Right ventricle myocardium inferior (tissue), 1 donor: ENCODE measurements around the gene PRRT2. TPM values are rescaled to one million over a fixed set of nuclear protein-coding genes. Genes with fewer than 3 reads are reported as not detected.
"Not testable (repeated sequence)": the region's sequence is repeated elsewhere in the genome, so short reads cannot be mapped to it uniquely, and the experiment has no call there.

Source experiments
- ATAC-seq: fragments of 200-7000 bp; cut with Tn5 transposase; one replicate; pipeline ENCODE4 v1.9.1; 2020; ENCODE audit warnings: mild to moderate bottlenecking, moderate library complexity
- DNase-seq: peaks from one replicate; pipeline ENCODE4 v3.0.0; 2021; ENCODE audit errors: missing footprints
- intact Hi-C: fragments of 100-400 bp; cut with DNase I; formaldehyde crosslinking; loops from one replicate; pipeline ENCODE4 v1.11.0; 2022
- total RNA-seq: library from RNA; stranded (reverse); fragmentation: NEBNext Ultra II Directional; extraction: Animal tissue kit (Norgen Biotek cat#: 25700); gene quantifications from one replicate; pipeline ENCODE4 v1.2.1, GENCODE V29; 2021
- donor health status: DM: no; HTN: yes; CAD: no; lungs with severe emphysema.

PRRT2 gene
- total RNA-seq, 1 donor from 2014 or later: 3.2 TPM

DNA sequence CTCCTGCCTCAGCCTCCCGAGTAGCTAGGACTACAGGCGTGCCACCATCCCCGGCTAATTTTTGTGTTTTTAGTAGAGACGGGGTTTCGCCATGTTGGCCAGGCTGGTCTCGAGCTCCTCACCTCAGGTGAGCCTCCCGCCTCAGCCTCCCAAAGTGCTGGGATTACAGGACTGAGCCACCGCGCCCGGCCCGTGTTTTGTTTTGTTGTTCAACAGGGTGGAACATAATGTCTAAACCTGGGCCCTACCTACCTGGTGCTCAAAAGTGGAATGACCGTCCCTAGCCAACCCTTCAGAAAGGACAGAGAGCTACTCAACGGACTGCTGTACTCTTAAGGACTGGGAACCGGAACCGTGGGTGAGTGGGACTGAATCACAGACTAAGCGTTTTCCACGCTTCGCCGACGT is 22.2 kb upstream of the PRRT2 start:
- DNase-seq: no peak
- ATAC-seq: no peak
- intact Hi-C loops: loop anchor here (1.0 to 2.0 kb wide), 2 partner anchors 15 to 74 kb away; partner anchors contain the start of gene CDIPT

- DNase-seq (peak; percentile 100), ATAC-seq (peak; percentile 99)
- intact Hi-C loops: loop anchor here (1.0 to 2.0 kb wide), 2 partner anchors 14 to 73 kb away; partner anchors contain the start of gene CDIPT
Measured at GRCh38 chr16:29790183-29790948, 21.6 kb upstream of the PRRT2 start, which contains the start of gene KIF22. TSS of gene KIF22 (plus strand) at chr16:29790751. CDS start at chr16:29790760, 9 bp downstream.

DNA sequence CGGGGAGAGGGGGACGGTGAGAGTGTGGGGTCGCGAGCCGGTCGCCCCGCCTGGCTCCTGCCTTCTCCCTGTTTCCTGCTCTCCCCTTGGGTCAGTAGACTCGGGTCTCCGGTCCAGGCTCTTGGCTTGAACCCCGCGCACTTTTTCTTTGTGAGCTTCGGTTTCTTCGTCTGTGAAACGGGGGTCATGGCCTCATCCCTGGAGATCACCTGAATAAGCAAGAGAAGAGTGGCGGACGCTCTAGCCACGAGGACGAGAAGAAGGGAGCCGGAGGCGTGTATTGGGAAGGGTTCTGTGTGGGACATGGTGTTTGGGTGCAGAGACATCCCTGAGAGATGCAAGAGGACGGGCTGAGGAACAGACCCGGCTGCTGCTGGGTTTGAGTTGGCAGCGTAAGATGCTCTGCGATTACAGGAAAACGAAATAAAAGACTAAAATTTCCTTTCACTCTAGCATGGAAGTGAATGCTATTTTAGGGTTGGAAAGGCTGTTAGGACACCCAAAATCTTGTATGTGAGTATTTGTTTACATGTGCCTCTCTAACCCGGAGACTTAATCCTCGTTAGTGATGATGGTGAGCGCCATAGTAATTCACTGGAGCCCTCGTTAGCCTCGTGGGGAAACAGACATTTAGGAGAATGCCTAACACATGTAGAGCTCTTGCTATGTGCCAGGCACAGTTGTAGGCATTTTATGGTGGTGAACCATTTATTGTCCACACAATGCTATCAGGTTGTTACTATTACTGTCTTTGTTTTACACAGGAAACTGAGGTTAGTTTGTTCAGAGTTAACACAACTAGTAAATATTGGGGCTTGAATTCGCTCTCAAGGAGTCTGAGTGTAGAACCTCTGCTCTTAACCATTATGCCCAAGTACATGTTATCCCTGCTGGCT is 20.8 kb upstream of the PRRT2 start:
- ATAC-seq: no peak
- intact Hi-C loops: loop anchor here (1.0 to 2.0 kb wide), 2 partner anchors 14 to 72 kb away; partner anchors contain the start of gene CDIPT

DNA sequence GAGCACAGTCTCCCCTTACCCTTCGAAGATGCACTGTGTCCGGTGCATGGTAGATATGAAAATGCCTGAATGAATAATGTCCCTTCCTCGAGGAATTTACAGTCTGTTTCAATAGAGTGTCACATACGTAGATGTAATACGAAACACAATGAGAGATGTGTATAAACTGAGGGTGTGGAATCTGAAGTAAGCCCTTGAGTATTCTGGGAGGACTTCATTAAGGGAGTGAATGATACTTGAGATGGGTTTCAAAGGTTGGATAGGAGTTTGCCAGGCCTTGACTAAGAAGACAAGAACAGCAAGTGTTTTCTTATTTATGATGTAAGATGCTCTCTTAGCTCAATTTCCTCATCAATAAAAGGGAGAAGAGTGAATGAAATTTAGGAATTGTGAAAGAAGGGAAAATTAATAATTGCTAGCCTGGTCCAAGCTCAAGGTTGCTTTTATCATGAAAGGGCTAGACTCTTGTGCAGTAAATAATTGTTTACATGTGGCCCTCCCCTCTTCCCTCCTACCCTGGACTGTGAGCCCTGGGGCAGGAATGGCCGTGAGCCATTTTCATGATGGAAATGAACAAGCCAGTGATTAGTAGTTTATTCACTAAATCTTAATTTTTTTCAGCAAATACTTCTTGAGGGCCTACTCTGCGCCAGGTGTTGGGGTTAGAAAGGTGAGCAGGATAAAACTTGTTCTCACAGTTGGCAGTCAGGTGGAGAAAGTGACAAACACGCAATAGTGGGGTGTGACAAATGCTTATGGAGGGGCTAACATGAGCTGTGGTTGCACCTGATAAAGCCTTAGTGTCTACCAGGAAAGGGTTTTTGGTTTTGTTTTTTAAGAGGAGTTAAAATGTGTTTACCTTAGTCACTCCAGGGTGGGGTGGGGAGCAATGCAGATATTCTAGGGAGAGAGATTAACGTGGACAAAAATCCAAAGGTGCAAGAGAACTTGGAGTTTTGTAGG is 19.9 kb upstream of the PRRT2 start:
- no peak for DNase-seq
- intact Hi-C loops: loop anchor here (2.0 kb wide), 1 partner anchor 13 kb away; no protein-coding TSS in a partner anchor
- ATAC-seq: no peak

More for the DNA sequence above, 20.8 kb upstream of the PRRT2 start:
- DNase-seq: no peak

DNA sequence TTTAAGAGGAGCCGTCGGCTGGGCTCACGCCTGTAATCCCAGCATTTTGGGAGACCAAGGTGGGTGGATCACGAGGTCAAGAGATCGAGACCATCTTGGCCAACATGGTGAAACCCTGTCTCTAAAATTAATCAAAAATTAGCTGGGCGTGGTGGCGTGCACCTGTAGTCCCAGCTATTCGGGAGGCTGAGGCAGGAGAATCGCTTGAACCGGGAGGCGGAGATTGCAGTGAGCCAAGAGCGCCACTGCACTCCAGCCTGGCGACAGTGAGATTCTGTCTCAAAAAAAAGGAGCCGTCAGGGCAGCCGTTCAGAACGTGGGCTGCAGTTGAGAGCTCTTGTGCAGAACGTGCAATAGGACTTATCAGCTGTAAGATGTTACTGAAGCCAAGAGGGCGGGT is 18.8 kb upstream of the PRRT2 start:
- intact Hi-C loops, DNase-seq, ATAC-seq: not testable (repeated sequence)

GRCh38 chr16:29794231-29794710 is 17.7 kb upstream of the PRRT2 start:
- ATAC-seq: no peak
- no peak for DNase-seq
- intact Hi-C loops: no loop called here

DNA sequence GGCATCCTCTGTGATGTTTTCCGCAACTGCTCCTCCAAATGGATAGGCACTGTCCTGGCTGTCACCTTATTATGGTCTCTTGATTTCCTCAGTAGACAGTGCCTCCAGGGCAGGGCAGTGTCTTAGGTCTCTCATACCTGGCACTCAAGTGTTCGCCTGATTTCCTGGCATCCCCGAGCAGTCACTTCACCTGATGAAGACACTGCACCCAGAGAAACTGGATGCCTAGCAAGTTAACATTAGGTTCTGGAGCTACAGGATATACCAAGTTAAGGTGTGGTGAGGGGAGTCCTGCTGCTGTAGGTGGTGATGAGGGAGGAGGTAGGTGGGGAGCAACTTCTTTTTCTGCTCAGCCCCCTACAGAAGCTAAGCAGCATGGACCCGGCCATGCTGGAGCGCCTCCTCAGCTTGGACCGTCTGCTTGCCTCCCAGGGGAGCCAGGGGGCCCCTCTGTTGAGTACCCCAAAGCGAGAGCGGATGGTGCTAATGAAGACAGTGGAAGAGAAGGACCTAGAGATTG is 9.5 kb upstream of the PRRT2 start:
- intact Hi-C loops: loop anchor here (10.0 kb wide), 1 partner anchor 1092 kb away; the partner anchor contains the start of genes BCL7C and CTF1
- no peak for ATAC-seq
- DNase-seq: no peak

DNA sequence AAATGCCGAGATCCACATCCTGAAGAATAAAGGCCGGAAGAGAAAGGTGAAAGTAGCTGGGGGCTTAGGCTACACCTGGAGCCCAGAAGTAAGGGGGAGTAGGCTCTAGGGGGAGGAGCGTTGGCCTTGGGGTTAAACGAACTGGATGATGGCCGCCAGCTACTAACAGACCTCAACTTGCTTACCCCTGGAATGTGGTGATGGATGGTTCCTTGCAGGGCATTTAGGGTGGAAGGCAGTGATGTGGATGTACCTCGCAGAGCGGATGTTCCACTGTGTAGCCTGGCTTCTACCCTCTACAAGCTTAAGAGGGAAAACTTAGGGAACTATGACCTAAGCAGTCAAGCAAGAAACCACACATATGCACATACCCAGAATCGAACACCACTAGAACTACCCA is 8.0 kb upstream of the PRRT2 start:
- intact Hi-C loops: loop anchor here (2.0 to 10.0 kb wide), 2 partner anchors 13 to 1091 kb away; partner anchors contain the start of genes BCL7C, CTF1 and KIF22
- ATAC-seq (no peak), DNase-seq (no peak)

GRCh38 chr16:29804455-29805231 is 7.3 kb upstream of the PRRT2 start:
- peak; percentile 45 for ATAC-seq
- intact Hi-C loops: loop anchor here (2.0 to 10.0 kb wide), 3 partner anchors 14 to 1090 kb away; partner anchors contain the start of genes ALDOA, BCL7C, CTF1 and KIF22
- peak; percentile 81 for DNase-seq

DNA sequence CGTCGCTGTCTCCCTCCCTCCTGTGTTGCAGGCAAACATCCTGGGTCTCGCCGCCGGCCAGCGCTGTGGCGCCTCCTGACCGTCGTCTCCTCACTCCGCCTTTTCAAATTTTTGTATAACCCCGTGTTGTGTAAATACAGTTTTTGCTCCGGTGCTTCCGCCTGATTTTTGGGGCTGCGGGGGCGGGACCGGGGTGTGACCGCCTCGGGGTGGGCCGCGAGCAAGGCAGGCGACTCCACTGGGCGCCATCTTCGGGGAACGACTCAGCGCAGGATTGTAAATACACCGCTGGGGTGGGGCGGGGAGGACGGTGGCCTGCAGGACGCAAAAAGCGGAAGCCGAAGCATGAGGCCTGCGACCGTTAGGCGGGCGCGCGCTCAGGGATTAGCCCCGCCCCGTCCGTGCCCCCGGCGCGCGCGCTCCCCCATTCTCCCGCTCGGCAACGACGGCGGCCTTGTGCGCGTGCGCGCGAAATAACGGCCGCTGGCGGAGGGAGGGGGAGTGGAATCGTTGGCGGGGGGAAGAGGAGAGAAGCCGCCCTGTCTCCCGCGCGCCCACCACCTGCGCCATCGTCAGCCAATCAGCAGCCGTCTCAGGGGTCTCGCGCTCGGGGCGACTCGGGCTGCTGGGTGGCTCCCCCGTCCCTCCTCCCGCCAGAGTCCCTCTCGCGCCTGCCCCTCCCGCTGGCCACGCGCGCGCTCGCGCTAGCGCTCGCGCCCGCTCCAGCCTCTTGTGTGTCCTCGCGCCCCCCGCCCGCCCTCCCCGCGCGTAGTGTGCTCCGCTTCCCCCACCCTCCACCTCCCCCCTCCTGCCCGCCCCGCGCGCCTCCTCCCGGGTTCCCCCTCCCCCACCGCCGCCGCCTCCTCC is 6.5 kb upstream of the PRRT2 start:
- peak; percentile 87 for ATAC-seq
- intact Hi-C loops: loop anchor here (2.0 to 10.0 kb wide), 3 partner anchors 15 to 1089 kb away; partner anchors contain the start of genes ALDOA, BCL7C, CTF1 and KIF22
- peak; percentile 99 for DNase-seq

DNA sequence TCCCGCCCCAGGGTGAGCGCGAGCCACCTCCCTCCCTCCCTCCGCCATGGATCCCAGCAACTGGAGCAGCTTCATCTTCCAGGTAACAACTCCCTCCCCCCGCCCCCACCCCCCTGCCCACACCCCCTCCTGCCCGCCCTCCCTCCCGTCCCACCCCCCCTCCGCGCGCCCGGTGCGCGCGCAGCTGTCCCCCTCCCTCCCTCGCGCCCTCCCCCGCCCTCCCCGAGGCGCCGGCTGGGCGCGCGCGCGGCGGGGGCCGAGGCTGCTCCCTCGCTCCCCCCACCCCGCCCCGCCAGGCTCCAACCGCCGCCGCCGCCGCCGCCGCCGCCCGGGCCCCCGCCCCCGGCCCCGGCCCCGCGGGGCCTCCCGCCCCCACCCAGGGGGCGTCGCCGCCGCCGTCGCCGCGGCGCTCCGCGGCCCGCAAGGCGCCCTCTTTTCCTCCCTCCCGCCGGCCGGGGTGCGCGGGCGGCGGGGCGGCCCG is 5.9 kb upstream of the PRRT2 start, which contains the start of gene MAZ:
MAZ (plus strand) TSS at position 431 of the 481 bp plus-strand sequence. CDS start 173 bp downstream, outside the sequence.
- intact Hi-C loops: loop anchor here (5.0 to 10.0 kb wide), 2 partner anchors 261 to 1089 kb away; partner anchors contain the start of genes ALDOA, BCL7C and CTF1
- ATAC-seq: no peak
- no peak for DNase-seq

DNA sequence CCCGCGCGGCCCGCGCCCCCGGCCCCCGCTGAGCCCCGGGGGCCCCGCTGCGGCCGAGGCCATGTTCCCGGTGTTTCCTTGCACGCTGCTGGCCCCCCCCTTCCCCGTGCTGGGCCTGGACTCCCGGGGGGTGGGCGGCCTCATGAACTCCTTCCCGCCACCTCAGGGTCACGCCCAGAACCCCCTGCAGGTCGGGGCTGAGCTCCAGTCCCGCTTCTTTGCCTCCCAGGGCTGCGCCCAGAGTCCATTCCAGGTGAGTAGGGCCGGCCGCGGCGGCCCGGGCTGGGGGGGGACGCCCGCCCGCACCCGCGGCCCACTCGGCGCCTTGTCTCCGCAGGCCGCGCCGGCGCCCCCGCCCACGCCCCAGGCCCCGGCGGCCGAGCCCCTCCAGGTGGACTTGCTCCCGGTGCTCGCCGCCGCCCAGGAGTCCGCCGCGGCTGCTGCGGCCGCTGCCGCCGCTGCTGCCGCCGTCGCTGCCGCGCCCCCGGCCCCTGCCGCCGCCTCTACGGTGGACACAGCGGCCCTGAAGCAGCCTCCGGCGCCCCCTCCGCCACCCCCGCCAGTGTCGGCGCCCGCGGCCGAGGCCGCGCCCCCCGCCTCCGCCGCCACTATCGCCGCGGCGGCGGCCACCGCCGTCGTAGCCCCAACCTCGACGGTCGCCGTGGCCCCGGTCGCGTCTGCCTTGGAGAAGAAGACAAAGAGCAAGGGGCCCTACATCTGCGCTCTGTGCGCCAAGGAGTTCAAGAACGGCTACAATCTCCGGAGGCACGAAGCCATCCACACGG is 5.2 kb upstream of the PRRT2 start:
- intact Hi-C loops: loop anchor here (5.0 to 10.0 kb wide), 2 partner anchors 260 to 1088 kb away; partner anchors contain the start of genes ALDOA, BCL7C and CTF1
- ATAC-seq (no peak), DNase-seq (peak; percentile 81)

DNA sequence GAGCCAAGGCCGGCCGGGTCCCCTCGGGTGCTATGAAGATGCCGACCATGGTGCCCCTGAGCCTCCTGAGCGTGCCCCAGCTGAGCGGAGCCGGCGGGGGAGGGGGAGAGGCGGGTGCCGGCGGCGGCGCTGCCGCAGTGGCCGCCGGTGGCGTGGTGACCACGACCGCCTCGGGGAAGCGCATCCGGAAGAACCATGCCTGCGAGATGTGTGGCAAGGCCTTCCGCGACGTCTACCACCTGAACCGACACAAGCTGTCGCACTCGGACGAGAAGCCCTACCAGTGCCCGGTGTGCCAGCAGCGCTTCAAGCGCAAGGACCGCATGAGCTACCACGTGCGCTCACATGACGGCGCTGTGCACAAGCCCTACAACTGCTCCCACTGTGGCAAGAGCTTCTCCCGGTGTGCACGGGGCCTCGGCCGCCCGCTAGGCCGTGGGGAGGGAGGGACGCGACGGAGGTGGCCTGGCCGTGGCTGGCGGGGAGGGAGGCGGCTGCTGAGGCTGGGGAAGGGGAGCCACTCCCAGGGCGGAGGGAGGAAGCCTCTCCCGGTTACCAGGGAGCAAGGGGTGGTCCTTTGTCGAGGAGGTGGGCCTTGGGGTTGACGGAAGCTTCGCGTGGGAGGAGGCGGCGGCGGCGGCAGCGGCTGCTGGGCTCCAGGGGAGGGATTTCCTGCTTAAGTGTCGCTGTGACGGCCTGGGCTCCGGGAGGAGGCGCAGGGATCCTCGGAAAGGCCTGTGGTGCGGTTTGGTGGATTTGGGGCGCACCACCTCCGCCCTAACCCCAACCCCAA is 4.4 kb upstream of the PRRT2 start:
- intact Hi-C loops: loop anchor here (5.0 to 10.0 kb wide), 2 partner anchors 260 to 1087 kb away; partner anchors contain the start of genes ALDOA, BCL7C and CTF1
- ATAC-seq (peak; percentile 21), DNase-seq (peak; percentile 91)
